ENCODE measurements around the gene FABP7. TPM values are rescaled to one million over a fixed set of nuclear protein-coding genes. Genes with fewer than 3 reads are reported as not detected.
"Not testable (repeated sequence)": the region's sequence is repeated elsewhere in the genome, so short reads cannot be mapped to it uniquely, and the experiment has no call there.

Gene FABP7
- total RNA-seq, 1 donor from 2014 or later: 7.6 TPM

DNA sequence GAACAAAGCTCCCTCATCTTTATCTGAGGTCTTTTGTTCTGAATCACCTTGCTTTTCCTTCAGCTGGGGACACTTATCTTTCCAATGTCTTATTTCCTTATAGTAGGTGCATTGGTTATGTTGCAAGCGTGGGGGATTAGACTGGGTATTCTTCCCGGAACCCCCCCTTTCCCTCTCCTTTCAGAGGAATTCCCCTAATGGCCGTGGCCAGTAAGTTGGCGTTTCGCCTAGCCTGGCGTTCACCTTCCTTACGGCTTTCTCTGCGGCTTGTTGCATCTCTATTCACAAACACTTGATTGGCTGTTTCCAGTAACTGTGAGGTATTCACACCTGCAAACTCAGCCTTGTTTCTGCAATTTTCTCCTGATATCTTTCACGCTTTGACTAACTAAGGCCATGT, 32.8 kb upstream of the FABP7 start:
- H3K4me1 Mint-ChIP-seq (ENCODE audit: unreplicated experiment): no peaks in the 10 kb centered on the region
- no peak for DNase-seq (ENCODE audit: extremely low spot score, unreplicated experiment)
- no peaks in the 10 kb centered on the region for H3K27me3 Mint-ChIP-seq
- H3K36me3 Mint-ChIP-seq: peaks cover 4% of the 10 kb centered on the region
- peaks cover 5% of the 10 kb centered on the region for H3K9me3 Mint-ChIP-seq
- no peak overlapping the region for H3K27ac Mint-ChIP-seq
- H3K4me3 Mint-ChIP-seq: no peak overlapping the region
- TF ChIP-seq, protein P1, sequence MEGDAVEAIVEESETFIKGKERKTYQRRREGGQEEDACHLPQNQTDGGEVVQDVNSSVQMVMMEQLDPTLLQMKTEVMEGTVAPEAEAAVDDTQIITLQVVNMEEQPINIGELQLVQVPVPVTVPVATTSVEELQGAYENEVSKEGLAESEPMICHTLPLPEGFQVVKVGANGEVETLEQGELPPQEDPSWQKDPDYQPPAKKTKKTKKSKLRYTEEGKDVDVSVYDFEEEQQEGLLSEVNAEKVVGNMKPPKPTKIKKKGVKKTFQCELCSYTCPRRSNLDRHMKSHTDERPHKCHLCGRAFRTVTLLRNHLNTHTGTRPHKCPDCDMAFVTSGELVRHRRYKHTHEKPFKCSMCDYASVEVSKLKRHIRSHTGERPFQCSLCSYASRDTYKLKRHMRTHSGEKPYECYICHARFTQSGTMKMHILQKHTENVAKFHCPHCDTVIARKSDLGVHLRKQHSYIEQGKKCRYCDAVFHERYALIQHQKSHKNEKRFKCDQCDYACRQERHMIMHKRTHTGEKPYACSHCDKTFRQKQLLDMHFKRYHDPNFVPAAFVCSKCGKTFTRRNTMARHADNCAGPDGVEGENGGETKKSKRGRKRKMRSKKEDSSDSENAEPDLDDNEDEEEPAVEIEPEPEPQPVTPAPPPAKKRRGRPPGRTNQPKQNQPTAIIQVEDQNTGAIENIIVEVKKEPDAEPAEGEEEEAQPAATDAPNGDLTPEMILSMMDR (conservative IDR thresholded peaks at IDR 0.05): no peak

DNA sequence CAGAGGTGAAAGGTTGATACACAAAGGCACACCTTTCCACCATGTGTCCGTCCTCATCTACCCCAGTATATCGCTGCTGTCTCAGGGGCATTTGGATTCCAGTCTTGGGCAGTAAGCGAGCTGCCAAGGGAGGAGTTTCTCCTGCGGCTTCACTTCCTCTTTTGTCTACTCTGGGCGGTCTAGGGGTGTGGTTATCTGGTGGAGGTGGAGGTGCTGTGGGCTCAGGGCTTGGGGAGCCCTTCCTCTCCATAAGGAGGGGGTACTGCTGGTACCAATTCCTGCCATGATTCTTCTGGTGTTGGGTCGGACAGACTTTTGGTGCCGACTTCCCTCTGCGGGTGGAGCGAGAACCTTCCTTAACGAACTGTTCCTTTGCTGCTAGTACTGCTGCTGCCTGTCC, 31.9 kb upstream of the FABP7 start:
- no peak for DNase-seq (ENCODE audit: extremely low spot score, unreplicated experiment)
- Mint-ChIP-seq H3K27ac (no peak overlapping the region), H3K36me3 (peaks cover 4% of the 10 kb centered on the region), H3K4me3 (no peak overlapping the region), H3K4me1 (ENCODE audit: unreplicated experiment) (no peaks in the 10 kb centered on the region), H3K9me3 (peaks cover 5% of the 10 kb centered on the region), H3K27me3 (no peaks in the 10 kb centered on the region)
- TF ChIP-seq, protein P1 (conservative IDR thresholded peaks at IDR 0.05): no peak

DNA sequence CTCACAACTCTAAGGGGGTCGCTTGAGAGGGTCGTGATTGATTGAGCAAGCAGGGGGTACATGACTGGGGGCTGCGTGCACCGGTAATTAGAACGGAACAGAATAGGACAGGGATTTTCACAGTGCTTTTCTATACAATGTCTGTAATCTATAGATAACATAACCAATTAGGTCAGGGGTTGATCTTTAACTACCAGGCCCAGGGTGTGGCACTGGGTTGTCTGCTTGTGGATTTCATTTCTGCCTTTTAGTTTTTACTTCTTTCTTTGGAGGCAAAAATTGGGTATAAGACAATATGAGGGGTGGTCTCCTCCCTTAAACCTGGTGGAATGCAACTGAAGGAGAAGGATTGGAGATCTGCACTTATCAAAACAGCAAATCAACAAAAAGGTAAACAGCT, 30.6 kb upstream of the FABP7 start:
- not testable (repeated sequence) for DNase-seq (ENCODE audit: extremely low spot score, unreplicated experiment); H3K27me3 Mint-ChIP-seq; H3K4me3 Mint-ChIP-seq; H3K27ac Mint-ChIP-seq; H3K4me1 Mint-ChIP-seq (ENCODE audit: unreplicated experiment); H3K9me3 Mint-ChIP-seq; H3K36me3 Mint-ChIP-seq

DNA sequence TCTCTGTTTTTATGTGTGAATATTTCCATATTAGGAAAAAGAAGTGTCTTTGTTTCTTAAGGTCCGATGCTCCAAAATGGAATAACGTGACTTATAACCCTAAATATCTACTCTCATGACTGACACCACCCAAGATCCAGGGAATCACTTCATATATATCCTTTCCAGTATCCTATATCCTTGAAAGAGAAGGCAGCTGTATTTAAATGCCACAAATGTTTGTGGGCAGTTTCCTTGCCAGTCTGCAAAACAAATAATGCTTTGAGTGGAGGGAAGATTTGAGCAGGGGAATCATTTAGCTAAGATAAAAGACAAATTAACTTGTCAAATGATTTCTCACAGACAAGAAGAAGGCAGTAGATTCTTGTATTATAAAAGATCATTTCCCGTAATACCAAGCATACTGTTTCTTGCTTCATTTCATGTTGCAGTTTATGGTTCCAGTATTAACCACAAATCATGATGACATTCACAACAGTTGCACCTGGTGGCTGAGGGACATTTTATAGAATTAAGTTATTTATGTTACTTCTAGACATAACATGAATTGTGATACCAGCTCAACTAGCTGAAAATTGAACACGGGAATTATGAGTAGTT, 30.0 kb upstream of the FABP7 start:
- no peak for DNase-seq (ENCODE audit: extremely low spot score, unreplicated experiment)
- TF ChIP-seq, protein P1 (conservative IDR thresholded peaks at IDR 0.05): no peak
- H3K9me3 Mint-ChIP-seq: peaks cover 5% of the 10 kb centered on the region
- no peak overlapping the region for H3K27ac Mint-ChIP-seq
- peaks cover 9% of the 10 kb centered on the region for H3K4me1 Mint-ChIP-seq (ENCODE audit: unreplicated experiment)
- H3K4me3 Mint-ChIP-seq: no peak overlapping the region
- peaks cover 4% of the 10 kb centered on the region for H3K36me3 Mint-ChIP-seq
- no peaks in the 10 kb centered on the region for H3K27me3 Mint-ChIP-seq

DNA sequence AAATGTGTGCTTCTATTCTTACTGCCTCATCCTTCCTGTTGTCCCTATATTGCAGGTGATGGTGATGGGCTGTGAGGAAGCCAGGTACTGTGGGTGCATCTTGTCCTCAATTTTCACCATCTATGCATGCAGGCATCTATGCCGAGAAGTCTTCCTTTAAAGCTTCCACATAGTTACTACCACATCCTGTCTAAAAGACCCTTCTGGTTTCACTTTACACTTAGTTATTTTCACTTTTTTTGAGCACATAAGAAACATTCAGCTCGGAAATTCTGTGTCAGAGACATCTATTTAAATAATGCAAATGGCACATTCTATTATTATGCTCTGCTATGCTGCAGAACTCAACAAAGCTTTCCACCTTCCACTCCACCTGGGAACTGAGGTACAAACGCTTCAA, 28.2 kb upstream of the FABP7 start:
- Mint-ChIP-seq H3K36me3 (peaks cover 4% of the 10 kb centered on the region), H3K4me3 (no peak overlapping the region), H3K4me1 (ENCODE audit: unreplicated experiment) (peaks cover 9% of the 10 kb centered on the region)

DNA sequence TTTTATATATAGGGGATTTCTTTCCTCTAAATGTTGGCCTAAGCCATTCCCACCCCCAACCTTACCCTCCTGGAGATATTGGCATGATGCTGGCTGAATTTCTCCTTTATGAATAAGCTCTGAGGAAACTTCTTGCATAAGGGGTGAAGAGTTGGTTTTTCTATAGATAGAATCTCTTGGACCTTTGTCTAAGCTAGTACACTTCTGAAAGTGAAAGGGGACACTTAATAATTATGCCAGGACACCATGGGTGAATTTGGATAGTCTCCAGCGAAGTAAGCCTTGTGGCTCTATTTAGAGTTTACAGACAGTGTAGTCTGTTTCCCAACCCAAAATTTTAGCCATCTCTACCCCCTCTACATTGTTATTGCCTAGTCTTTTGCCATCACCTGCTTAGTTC, 27.1 kb upstream of the FABP7 start:
- TF ChIP-seq, protein P1 (conservative IDR thresholded peaks at IDR 0.05): no peak
- DNase-seq (ENCODE audit: extremely low spot score, unreplicated experiment): no peak
- H3K4me1 Mint-ChIP-seq (ENCODE audit: unreplicated experiment): peaks cover 9% of the 10 kb centered on the region
- H3K36me3 Mint-ChIP-seq: peaks cover 4% of the 10 kb centered on the region
- no peak overlapping the region for H3K27ac Mint-ChIP-seq
- H3K4me3 Mint-ChIP-seq: no peak overlapping the region
- peaks cover 10% of the 10 kb centered on the region for H3K9me3 Mint-ChIP-seq
- H3K27me3 Mint-ChIP-seq: no peaks in the 10 kb centered on the region

More for the DNA sequence above, 28.2 kb upstream of the FABP7 start:
- TF ChIP-seq, protein P1 (conservative IDR thresholded peaks at IDR 0.05): no peak
- DNase-seq (ENCODE audit: extremely low spot score, unreplicated experiment): no peak
- H3K9me3 Mint-ChIP-seq: peaks cover 5% of the 10 kb centered on the region
- H3K27ac Mint-ChIP-seq: no peak overlapping the region
- no peaks in the 10 kb centered on the region for H3K27me3 Mint-ChIP-seq

Data from type B pancreatic cell (in vitro differentiated cells).